SK-N-SH (cell line): ENCODE measurements around the gene HSPB1.

Experiments used
- EP300 ChIP-seq, 2 experiments: IDR thresholded peaks; 2 replicates each; pipeline versions ENCODE4 v1.4.0 to v1.6.1; 2012; ENCODE audit warnings: borderline replicate concordance in 1 of 2, low read depth in 1 of 2, low read length in 1 of 2
- FOSL2 ChIP-seq: IDR thresholded peaks from 2 replicates; pipeline ENCODE4 v1.4.0; 2012; ENCODE audit warnings: low read depth, mild to moderate bottlenecking, moderate library complexity, borderline replicate concordance
- TF ChIP-seq, protein P1 (sequence below): IDR thresholded peaks from 2 replicates; pipeline ENCODE4 v1.6.1; 2012; ENCODE audit warnings: mild to moderate bottlenecking, low read depth, low read length, moderate library complexity
- TF ChIP-seq, protein P2 (sequence below): fragments of 200-600 bp; sonication (generic); IDR thresholded peaks from 2 replicates; pipeline ENCODE4 v1.6.1; 2017; ENCODE audit warnings: antibody characterized with exemption, mild to moderate bottlenecking, moderate library complexity
- TF ChIP-seq, protein P3 (sequence below): fragments of 150-350 bp; IDR thresholded peaks from 2 replicates; pipeline ENCODE4 v1.6.1; 2017; ENCODE audit warnings: antibody characterized with exemption, low read length, low read depth, borderline replicate concordance

DNA sequence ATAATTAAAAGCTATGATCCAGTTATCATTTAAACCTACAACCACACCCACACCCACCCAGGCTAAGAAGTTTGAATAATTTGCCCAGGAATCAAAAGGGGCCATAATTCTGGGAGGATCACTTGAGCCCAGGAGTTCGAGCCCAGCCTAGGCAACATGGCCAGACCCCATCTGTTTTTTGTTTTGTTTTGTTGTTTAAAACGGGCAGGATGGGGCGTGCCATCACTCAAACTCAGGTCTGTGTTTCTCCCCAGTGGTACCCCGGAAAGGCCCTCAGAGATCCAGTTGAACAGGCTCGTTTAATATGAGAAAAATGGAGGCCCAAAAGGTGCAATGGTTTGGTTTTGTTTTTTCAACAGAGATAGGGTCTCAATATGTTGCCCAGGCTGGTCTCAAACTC, 23.3 kb downstream of the HSPB1 start:
- TF ChIP-seq, protein P1, sequence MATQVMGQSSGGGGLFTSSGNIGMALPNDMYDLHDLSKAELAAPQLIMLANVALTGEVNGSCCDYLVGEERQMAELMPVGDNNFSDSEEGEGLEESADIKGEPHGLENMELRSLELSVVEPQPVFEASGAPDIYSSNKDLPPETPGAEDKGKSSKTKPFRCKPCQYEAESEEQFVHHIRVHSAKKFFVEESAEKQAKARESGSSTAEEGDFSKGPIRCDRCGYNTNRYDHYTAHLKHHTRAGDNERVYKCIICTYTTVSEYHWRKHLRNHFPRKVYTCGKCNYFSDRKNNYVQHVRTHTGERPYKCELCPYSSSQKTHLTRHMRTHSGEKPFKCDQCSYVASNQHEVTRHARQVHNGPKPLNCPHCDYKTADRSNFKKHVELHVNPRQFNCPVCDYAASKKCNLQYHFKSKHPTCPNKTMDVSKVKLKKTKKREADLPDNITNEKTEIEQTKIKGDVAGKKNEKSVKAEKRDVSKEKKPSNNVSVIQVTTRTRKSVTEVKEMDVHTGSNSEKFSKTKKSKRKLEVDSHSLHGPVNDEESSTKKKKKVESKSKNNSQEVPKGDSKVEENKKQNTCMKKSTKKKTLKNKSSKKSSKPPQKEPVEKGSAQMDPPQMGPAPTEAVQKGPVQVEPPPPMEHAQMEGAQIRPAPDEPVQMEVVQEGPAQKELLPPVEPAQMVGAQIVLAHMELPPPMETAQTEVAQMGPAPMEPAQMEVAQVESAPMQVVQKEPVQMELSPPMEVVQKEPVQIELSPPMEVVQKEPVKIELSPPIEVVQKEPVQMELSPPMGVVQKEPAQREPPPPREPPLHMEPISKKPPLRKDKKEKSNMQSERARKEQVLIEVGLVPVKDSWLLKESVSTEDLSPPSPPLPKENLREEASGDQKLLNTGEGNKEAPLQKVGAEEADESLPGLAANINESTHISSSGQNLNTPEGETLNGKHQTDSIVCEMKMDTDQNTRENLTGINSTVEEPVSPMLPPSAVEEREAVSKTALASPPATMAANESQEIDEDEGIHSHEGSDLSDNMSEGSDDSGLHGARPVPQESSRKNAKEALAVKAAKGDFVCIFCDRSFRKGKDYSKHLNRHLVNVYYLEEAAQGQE, result no peak
- TF ChIP-seq FOSL2 (no peak), EP300 (IDR thresholded peaks at IDR 0.05; ENCODE audit: borderline replicate concordance in 1 of 2, low read depth in 1 of 2, low read length in 1 of 2) (no peak)
- TF ChIP-seq, protein P2, sequence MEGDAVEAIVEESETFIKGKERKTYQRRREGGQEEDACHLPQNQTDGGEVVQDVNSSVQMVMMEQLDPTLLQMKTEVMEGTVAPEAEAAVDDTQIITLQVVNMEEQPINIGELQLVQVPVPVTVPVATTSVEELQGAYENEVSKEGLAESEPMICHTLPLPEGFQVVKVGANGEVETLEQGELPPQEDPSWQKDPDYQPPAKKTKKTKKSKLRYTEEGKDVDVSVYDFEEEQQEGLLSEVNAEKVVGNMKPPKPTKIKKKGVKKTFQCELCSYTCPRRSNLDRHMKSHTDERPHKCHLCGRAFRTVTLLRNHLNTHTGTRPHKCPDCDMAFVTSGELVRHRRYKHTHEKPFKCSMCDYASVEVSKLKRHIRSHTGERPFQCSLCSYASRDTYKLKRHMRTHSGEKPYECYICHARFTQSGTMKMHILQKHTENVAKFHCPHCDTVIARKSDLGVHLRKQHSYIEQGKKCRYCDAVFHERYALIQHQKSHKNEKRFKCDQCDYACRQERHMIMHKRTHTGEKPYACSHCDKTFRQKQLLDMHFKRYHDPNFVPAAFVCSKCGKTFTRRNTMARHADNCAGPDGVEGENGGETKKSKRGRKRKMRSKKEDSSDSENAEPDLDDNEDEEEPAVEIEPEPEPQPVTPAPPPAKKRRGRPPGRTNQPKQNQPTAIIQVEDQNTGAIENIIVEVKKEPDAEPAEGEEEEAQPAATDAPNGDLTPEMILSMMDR, result no peak
- TF ChIP-seq, protein P3, sequence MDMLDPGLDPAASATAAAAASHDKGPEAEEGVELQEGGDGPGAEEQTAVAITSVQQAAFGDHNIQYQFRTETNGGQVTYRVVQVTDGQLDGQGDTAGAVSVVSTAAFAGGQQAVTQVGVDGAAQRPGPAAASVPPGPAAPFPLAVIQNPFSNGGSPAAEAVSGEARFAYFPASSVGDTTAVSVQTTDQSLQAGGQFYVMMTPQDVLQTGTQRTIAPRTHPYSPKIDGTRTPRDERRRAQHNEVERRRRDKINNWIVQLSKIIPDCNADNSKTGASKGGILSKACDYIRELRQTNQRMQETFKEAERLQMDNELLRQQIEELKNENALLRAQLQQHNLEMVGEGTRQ, result no peak
